ENCODE data around the gene RCAN3. TPM values are rescaled to one million over a fixed set of nuclear protein-coding genes. Genes with fewer than 3 reads are reported as not detected.

Gene RCAN3
- total and polyA plus RNA-seq, 2 of the 4 experiments (the other 2 are of a cell fraction), result 4.0 to 5.9 TPM

GRCh38 chr1:24553931-24554330 lies 51.3 kb downstream of the RCAN3 start:
- CTCF ChIA-PET, result interaction anchor here (0.5 kb wide), 1 partner anchor 274 kb away, joined by 3 read pairs; no protein-coding TSS in a partner anchor
- no peaks in the 10 kb centered on the region; the same call in 1 of the 2 replicates for H3K4me1 ChIP-seq (ENCODE audit: control insufficient read depth, insufficient read depth, low read length)
- H3K56ac ChIP-seq (ENCODE audit: extremely low read depth, insufficient read depth, low read length), result no peak overlapping the region
- H3K79me1 ChIP-seq (ENCODE audit: low read depth in 1 of 2, low read length in 2 of 2), result no peaks in the 10 kb centered on the region
- peaks cover 6% of the 10 kb centered on the region; the same call in 1 of the 2 replicates for H3K9me1 ChIP-seq (ENCODE audit: insufficient read depth, low read length)
- in situ Hi-C loops (cut with MboI; ENCODE audit: low sequenced_read_pairs) (no loop called here), intact Hi-C loops (cut with micrococcal nuclease) (no loop called here), dilution Hi-C loops (cut with HindIII; ENCODE audit: low sequenced_read_pairs, unreplicated experiment) (no loop called here)
- H4K91ac ChIP-seq (ENCODE audit: insufficient read depth, low read depth, low read length), result no peak overlapping the region
- no CpG with 5 or more reads among the region's 3 CpGs for WGBS, 2 experiments (ENCODE audit: extremely low coverage in 2 of 2, insufficient read length in 1 of 2)
- peaks cover 58% of the 10 kb centered on the region for H3K27me3 ChIP-seq (ENCODE audit: control insufficient read depth, insufficient read depth, low read length)
- H4K8ac ChIP-seq (ENCODE audit: low read depth in 2 of 2, low read length in 2 of 2), result no peak overlapping the region
- no peak overlapping the region for H3K4me3 ChIP-seq (ENCODE audit: insufficient read depth, low read depth, low read length)
- H3K9ac ChIP-seq (ENCODE audit: low read depth, low read length), result no peak overlapping the region
- H3K27ac ChIP-seq (ENCODE audit: insufficient read depth, low read length), result no peak overlapping the region
- no peak overlapping the region for H3K23ac ChIP-seq (ENCODE audit: low read depth, low read length)
- H3K9me3 ChIP-seq (ENCODE audit: control insufficient read depth, insufficient read depth, low read length), result no peaks in the 10 kb centered on the region
- no TSS peak for BruUV-seq (replicated peaks)
- H2BK15ac ChIP-seq (ENCODE audit: low read depth, low read length), result no peak overlapping the region
- H4K5ac ChIP-seq (ENCODE audit: low read depth, low read length), result no peak overlapping the region
- H2BK5ac ChIP-seq (ENCODE audit: low read depth, low read length, poor library complexity, severe bottlenecking), result no peak overlapping the region
- H3K4ac ChIP-seq (ENCODE audit: low read depth, low read length), result no peak overlapping the region
- POLR2A ChIA-PET (ENCODE audit: unreplicated experiment), result no interaction called here
- no peaks in the 10 kb centered on the region for H3K36me3 ChIP-seq (ENCODE audit: control insufficient read depth, insufficient read depth, low read length)
- no peaks in the 10 kb centered on the region for H4K20me1 ChIP-seq (ENCODE audit: insufficient read depth, low read length)
- H2BK120ac ChIP-seq (ENCODE audit: low read depth, low read length), result no peak overlapping the region
- TF ChIP-seq RFX5 (IDR thresholded peaks at IDR 0.05; ENCODE audit: low read depth, low read length), result no peak
- TF ChIP-seq, protein P1, sequence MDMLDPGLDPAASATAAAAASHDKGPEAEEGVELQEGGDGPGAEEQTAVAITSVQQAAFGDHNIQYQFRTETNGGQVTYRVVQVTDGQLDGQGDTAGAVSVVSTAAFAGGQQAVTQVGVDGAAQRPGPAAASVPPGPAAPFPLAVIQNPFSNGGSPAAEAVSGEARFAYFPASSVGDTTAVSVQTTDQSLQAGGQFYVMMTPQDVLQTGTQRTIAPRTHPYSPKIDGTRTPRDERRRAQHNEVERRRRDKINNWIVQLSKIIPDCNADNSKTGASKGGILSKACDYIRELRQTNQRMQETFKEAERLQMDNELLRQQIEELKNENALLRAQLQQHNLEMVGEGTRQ (IDR thresholded peaks at IDR 0.05; ENCODE audit: low read depth, low read length), result no peak
- TF ChIP-seq BHLHE40 (IDR thresholded peaks at IDR 0.05; ENCODE audit: low read depth, low read length), result no peak
- TF ChIP-seq ELK1 (IDR thresholded peaks at IDR 0.05; ENCODE audit: borderline replicate concordance, low read depth, low read length), result no peak
- no peak for TF ChIP-seq MAZ (IDR thresholded peaks at IDR 0.05; ENCODE audit: borderline replicate concordance, low read depth, low read length)
- no peak for TF ChIP-seq RCOR1 (IDR thresholded peaks at IDR 0.05; ENCODE audit: insufficient replicate concordance, low read length)
- TF ChIP-seq SMC3 (IDR thresholded peaks at IDR 0.05; ENCODE audit: low read depth, low read length), result no peak
- TF ChIP-seq POLR2A (IDR thresholded peaks at IDR 0.05; ENCODE audit: low read depth, low read length), result no peak
- no peak for TF ChIP-seq MAFK (IDR thresholded peaks at IDR 0.05; ENCODE audit: low read depth, low read length)
- TF ChIP-seq CEBPB (IDR thresholded peaks at IDR 0.05; ENCODE audit: low read depth, low read length), result no peak
- no peak for TF ChIP-seq NFE2L2 (IDR thresholded peaks at IDR 0.05; ENCODE audit: low read depth, low read length)
- TF ChIP-seq MXI1 (IDR thresholded peaks at IDR 0.05; ENCODE audit: borderline replicate concordance, low read depth, low read length), result no peak
- no peak for TF ChIP-seq FOS (IDR thresholded peaks at IDR 0.05; ENCODE audit: low read depth, low read length)
- TF ChIP-seq, protein P2, sequence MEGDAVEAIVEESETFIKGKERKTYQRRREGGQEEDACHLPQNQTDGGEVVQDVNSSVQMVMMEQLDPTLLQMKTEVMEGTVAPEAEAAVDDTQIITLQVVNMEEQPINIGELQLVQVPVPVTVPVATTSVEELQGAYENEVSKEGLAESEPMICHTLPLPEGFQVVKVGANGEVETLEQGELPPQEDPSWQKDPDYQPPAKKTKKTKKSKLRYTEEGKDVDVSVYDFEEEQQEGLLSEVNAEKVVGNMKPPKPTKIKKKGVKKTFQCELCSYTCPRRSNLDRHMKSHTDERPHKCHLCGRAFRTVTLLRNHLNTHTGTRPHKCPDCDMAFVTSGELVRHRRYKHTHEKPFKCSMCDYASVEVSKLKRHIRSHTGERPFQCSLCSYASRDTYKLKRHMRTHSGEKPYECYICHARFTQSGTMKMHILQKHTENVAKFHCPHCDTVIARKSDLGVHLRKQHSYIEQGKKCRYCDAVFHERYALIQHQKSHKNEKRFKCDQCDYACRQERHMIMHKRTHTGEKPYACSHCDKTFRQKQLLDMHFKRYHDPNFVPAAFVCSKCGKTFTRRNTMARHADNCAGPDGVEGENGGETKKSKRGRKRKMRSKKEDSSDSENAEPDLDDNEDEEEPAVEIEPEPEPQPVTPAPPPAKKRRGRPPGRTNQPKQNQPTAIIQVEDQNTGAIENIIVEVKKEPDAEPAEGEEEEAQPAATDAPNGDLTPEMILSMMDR (conservative IDR thresholded peaks at IDR 0.05; ENCODE audit: low read depth, low read length), result no peak
- no peak for TF ChIP-seq RAD21 (IDR thresholded peaks at IDR 0.05; ENCODE audit: low read length)
- no peak for TF ChIP-seq CHD1 (IDR thresholded peaks at IDR 0.05; ENCODE audit: low read depth, low read length)
- no peak overlapping the region for H2AK9ac ChIP-seq (replicated peaks; ENCODE audit: low read depth, low read length, poor library complexity)
- H3K18ac ChIP-seq (ENCODE audit: low read depth, low read length), result no peak overlapping the region
- no peak overlapping the region for H3K14ac ChIP-seq (replicated peaks; ENCODE audit: low read depth, low read length)
- no peak overlapping the region for H2AFZ ChIP-seq (replicated peaks; ENCODE audit: low read length, poor library complexity)
- no peak overlapping the region for H2BK20ac ChIP-seq (ENCODE audit: low read depth, low read length)
- ATAC-seq (ENCODE audit: low read depth), result no peak
- no peak for DNase-seq
- H3K4me2 ChIP-seq (ENCODE audit: low read depth, low read length), result no peak overlapping the region
- H2AK5ac ChIP-seq (ENCODE audit: low read depth, low read length), result no peak overlapping the region

Data from IMR-90 (cell line).